Femur (tissue), 1 donor: ENCODE results near the gene SHLD1.
"Not testable (repeated sequence)": the region's sequence is repeated elsewhere in the genome, so short reads cannot be mapped to it uniquely, and the experiment has no call there.

Experiments
- DNase-seq: peaks from one replicate; pipeline ENCODE4 v3.0.0-alpha.2; 2017

The SHLD1 gene

DNA sequence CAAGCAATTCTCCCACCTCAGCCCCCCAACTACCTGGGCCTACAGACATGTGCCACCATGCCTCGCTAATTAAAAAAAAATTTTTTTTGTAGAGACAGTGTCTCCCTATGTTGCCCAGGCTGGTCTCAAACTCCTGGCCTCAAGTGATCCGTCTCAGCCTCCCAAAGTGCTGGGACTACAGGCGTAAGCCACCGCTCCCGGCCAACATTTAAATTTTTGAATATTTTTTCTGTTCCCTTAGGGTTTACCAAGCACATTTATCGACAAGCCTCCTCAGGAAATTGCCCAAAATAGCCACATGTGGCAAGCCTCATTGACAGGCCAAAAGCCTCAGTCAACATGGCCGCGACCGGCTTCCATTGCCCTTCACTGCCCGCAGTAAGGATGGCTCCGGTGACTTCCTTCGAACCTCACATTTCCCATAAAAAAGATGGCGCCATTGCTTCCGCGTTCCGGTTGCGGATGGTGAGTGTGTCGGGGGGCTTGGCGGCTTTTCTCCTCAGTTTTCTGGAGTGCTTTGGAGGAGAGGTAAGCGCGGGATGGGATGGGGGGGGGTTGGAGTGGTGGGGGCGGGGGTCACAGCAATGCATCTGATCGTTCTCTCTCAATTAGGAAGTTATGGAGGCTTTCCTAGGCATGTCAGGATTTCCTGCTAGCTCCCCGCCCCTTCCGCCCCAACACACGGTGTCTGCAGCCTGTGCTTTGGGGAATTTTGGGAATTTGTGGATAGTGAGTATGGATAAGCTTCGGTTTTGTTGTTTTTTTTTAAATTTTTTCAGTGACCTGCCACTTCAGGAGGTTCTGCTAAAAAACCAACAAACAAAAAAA lies at the start of gene SHLD1:
Gene SHLD1 (plus strand): TSS at position 450 of the 828 bp plus-strand sequence. CDS start 22,465 bp downstream, outside the sequence.
- DNase-seq: peak; percentile 92

DNA sequence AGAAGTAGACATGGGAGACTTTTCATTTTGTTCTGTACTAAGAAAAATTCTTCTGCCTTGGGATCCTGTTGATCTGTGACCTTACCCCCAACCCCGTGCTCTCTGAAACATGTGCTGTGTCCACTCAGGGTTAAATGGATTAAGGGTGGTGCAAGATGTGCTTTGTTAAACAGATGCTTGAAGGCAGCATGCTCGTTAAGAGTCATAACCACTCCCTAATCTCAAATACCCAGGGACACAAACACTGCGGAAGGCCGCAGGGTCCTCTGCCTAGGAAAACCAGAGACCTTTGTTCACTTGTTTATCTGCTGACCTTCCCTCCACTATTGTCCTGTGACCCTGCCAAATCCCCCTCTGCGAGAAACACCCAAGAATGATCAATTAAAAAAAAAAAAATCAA lies 47.9 kb upstream of the SHLD1 start:
- DNase-seq: not testable (repeated sequence)

DNA sequence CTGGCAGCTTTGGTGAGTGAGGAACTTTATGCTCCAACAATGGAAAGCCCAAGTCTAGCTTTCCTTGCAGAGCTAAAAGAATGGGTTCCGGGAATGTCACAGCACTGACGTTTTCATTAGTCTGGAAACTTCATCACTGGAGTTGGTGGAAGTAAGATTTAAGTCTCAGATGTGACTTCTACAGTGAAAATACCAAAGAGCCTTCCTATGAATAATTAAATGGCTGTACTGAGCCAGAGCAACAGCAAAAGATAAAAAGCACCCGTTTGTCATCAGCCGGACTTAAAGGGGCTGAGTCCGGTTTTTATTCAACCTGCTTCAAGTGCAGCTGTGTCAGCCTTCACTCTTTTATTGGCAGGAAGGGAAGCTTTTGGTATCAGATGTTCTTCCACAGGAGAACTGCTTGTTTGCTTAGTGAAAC lies 46.5 kb upstream of the SHLD1 start:
- peak; percentile 34 for DNase-seq

- DNase-seq: no peak
These were observed 44.4 kb upstream of the SHLD1 start for GRCh38 chr20:5705827-5706226.

DNA sequence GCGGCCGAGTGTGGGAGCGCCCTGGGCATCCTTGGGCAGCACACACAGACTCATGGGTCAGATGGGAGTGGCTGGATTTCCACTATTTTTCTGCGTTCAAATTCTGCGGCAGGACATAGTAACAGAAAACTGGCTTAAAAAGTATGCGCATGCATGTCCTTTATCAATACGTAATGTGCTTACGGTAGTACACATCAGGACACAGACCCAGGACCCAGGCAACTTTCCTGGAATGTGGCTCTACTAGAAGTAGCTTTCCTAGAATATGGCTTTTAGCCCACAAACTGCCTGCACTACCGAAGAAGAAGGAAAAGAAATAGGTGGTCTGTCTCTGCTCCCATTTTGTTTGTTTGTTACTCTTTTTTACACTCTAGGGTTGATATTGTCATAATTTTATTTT lies 43.4 kb upstream of the SHLD1 start:
- no peak for DNase-seq

- DNase-seq: no peak
These were observed 39.6 kb upstream of the SHLD1 start for GRCh38 chr20:5710551-5710950.

DNA sequence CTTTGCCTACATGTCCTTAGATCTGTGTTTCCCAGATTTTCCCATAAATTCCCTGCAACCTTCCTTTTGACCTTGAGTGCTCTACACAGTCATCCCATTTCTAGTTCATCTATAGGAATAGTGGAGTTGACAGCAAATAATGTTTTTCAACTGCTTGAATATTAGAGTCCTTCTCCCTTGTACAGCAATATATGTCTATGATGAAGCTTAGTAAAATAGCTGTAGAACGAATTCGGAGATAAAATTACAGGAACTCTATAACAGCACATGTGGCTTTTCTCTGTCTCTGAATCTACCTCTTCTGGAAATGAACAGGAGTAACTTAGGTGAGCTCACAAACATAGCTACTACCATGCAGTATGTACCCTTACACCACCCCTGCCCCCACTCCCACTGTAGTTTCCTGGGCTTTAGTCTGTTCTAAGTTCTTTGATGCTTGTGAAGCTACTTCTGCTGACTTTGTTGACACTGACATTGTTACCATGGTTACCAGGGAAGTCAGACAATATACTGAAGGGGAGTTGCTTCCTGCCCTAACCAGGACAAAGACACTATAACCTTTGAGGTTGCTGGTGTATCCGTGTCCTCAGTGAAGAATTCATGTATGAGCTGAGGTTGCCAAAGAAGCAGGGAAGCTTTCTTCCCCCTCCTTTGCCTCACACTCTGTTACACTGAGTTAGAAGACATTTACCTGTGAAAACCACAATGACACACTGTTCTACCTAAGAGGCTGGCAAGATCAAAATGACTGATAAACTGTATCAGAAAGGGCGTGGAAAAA lies 35.8 kb upstream of the SHLD1 start:
- no peak for DNase-seq

DNA sequence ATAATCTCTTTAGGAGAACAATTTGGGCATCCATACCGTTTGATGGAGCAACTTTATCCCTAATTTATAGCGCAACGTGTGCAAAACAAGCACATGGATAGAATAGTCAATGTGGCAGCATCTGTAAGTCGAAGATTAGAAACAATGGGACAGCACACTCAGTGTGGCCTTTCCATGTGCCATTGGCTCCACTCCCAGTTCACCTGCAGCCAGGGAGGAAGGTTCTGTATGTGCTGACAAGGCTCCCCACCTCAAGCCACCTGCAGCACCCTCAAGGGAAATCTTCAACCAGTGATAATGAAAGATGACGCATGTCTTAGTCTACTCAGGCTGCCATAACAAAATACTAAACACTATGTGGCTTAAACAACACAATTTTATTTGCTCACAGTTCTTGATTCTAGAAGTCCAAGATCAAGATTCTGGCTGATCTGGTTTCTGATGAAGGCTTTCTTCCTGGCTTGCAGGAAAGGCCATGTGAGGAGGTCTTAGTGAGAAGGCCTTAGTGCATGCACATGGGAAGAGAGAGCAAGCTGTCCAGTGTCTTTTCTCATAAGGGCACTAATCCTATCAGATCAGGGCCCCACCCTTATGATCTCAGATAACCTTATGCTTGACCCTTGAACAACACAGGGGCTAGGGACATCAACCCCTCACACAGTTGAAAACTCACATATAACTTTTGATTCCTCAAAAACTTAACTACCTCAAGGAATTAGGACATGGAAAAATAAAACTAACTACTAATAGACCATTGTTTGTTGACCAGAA lies 34.9 kb upstream of the SHLD1 start:
- DNase-seq: no peak

DNA sequence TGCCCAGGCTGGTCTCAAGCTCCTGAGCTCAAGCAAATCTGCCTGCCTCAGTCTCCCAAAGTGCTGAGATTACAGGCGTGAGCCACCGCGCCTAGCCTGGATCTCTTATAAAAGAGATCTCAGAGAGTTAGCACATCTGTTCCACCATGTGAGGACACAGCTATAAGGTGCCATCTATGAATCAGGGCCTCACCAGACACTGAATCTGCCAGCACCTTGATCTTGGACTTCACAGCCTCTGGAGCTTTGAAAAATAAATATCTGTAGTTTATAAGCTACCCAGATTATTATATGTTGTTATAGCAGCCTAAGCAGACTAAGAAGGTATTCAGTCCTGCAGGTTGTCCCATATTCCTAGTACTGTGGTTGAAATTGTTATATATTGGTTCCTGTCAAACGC lies 33.2 kb upstream of the SHLD1 start:
- no peak for DNase-seq

- DNase-seq: peak; percentile 29
These were observed 31.2 kb upstream of the SHLD1 start for GRCh38 chr20:5718896-5719595.

GRCh38 chr20:5719861-5720403 lies 30.3 kb upstream of the SHLD1 start:
- no peak for DNase-seq

DNA sequence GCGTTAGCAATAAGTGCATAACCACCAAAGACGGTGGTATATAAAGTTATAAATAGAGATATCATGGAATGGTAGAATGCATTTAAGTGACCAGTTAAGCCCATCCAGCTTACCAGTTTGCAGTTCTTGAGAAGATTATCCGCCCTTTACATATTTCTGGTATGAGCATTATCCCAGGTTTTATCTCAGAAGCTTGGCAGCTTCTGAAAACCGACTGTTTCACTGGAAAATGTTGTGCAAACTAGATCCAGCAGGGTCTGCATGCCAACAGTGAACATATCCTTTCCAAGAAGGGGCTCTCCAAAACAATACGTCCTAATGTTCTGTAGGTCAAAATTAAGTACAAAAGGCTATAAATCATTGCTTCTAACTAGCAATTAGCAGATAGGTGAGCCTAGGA lies 29.5 kb upstream of the SHLD1 start:
- no peak for DNase-seq

- DNase-seq: not testable (repeated sequence)
These were observed 28.8 kb upstream of the SHLD1 start for GRCh38 chr20:5721356-5721755.

- DNase-seq: no peak
These were observed 27.3 kb upstream of the SHLD1 start for GRCh38 chr20:5722927-5723326.

- not testable (repeated sequence) for DNase-seq
These were observed 25.1 kb upstream of the SHLD1 start for GRCh38 chr20:5725183-5725463.

DNA sequence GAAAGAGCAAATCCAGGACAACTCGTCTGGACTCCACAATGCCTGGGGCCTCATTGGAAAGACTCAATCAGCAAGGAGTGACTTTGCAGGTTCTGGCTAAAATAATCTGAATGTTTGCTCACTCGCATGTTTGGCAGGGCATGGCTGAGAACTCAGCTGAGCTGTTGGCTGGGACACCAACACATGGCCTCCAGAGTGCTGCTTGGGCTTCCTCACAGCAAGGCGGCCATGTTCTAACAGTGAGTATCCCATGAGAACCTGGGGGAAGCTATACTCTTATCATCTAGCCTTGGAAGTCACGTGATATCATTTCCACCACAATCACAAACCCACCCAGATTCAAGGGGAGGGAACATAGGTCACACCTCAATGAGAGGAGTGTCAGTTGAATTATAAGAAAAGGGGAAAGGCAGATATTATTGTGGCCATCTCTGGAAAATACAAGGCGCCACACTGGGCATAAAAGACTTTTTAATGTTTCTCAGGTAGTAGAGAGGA lies 23.1 kb upstream of the SHLD1 start:
- DNase-seq: no peak

GRCh38 chr20:5729348-5729747 lies 20.9 kb upstream of the SHLD1 start:
- DNase-seq: no peak

DNA sequence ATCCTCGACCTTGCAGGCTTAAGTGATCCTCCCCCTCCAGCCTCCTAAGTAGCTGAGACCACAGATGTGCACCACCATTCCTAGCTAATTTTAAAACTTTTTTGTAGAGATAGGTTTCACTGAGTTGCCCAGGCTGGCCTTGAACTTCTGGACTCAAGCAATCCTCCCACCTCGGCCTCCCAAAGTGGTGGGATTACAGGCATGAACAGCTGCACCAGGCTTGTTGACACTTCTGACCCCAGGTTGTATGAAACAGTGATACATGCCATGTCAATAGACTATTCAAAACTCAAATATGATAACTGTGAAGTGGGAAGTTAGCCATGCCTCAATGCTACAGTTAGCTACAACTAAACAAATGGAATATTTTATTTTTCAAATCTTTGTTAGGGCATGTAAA lies 20.1 kb upstream of the SHLD1 start:
- no peak for DNase-seq

DNA sequence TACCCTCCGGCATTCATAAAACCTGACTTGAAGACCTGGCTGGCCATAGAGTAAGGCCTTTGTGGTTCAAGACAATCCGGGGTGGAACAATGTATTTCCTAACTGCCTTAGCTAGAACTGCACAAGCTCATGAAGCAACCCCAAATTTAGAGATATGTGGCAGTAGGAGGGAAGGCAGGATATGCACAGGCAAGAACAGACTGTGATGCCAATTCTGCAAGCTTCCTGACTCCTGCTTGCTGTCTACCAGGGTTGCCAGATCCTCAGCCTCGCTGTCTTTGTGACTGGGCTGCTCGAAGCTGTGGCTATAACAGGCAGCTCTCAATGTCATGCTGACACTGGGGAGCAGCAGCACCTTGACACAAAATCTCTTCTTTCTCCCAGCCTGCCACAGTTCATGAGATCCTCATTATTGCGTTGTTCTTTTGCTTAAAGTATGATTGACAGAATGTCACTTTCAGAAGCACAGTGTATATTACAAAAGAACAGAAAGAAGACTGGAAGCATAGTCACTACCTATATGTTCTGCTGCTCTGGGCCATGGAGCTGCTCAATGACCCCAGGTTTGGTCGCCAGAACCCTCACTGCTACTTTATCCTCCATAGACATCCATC lies 18.3 kb upstream of the SHLD1 start:
- no peak for DNase-seq

GRCh38 chr20:5734602-5735001 lies 15.6 kb upstream of the SHLD1 start:
- DNase-seq: no peak

DNA sequence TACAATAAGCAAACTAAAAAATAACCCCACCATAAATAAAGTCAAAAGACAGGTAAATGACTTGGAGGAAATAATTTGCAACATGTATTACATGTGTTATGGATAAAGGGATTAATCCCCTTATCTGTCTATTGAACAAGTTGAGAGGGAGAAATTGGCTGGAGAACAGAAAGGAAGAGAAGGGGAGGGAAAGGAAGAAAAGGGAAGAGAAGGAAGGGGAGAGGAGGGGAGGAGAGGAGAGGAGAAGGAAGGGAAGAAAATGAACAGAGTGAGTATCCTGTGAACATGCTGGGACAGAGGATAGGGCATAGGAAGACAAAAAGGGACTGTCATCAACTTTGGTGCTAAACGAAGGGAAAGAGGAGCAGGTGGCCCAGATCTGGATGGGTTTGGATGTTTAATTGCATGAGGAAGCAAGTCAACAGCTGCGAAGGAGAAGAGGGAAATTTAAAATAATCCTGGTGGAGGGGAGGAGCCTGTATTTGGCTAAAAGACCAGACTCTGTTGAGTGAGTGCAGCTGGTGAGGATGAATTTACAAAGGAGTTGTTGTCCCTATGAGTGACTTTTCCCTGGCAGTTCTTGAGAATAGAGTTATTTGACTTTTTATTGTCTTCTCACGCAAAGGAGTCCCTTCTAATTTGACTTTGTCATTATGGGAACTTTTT lies 14.2 kb upstream of the SHLD1 start:
- DNase-seq: peak; percentile 39

DNA sequence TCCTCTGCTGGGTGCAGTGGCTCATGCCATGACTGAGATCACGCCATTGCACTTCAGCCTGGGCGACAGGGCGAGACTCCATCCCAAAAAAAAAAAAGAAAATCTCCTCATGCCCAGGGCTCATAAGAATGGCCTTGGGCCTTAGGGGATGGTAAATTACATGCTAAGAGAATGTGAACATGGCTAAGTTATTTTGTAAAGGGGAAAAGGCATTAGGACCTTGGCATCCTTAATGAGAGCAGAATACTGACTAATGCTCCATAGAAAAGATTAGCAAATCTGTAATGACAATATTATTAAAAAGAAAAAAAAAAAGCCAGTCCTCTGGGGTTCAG lies 12.6 kb upstream of the SHLD1 start:
- DNase-seq: no peak
